ENCODE data around the gene ZNF595.
"Not testable (repeated sequence)": the region's sequence is repeated elsewhere in the genome, so short reads cannot be mapped to it uniquely, and the experiment has no call there.

DNA sequence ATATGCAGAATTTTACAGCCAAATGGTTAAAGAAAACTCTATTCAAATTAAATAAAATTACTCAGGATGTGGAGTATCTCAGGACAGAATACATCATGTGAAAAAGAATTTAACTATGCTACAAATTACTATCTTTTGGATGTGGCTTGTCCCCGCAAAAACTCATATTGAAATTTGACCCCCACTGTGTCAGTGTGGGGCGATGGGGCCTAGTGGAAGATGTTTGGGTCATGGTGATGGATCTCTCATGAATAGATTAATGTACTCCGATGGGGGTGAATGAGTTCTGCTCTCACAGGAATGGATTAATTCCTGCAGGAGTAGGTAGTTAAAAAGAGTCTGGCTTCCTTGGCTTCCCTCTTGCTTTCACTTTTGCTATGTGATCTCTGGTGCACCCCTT, 35.0 kb upstream of the ZNF595 start:
- TF ChIP-seq POLR2A (IDR thresholded peaks at IDR 0.05; ENCODE audit: low read length); GATA1 (IDR thresholded peaks at IDR 0.05; ENCODE audit: low read depth, low read length): not testable (repeated sequence)

All from erythroblast (primary cell).